Measurements from ENCODE around the gene CBY2.

Gene CBY2

GRCh38 chr13:45688577-45688976, 13.5 kb upstream of the CBY2 start:
- no peaks in the 10 kb centered on the region for H3K4me1 ChIP-seq (ENCODE audit: control extremely low read depth in 1 of 4, control insufficient read depth in 4 of 4, insufficient read depth in 4 of 4, low read length in 3 of 4)

GRCh38 chr13:45690636-45691035, 11.5 kb upstream of the CBY2 start:
- WGBS (ENCODE audit: insufficient coverage) = 96% methylated on average over 2 of the region's 2 CpGs
- peaks cover 0 to 8% (median 0%) of the 10 kb centered on the region in 5 experiments for H3K9me3 ChIP-seq (ENCODE audit: control extremely low read depth in 1 of 5, control insufficient read depth in 4 of 5, insufficient read depth in 2 of 5, low read depth in 1 of 5, low read length in 4 of 5)
- peaks cover 0 to 2% (median 0%) of the 10 kb centered on the region in 5 experiments for H3K27me3 ChIP-seq (replicated peaks in 2 of 5; ENCODE audit: control insufficient read depth in 4 of 5, insufficient read depth in 5 of 5, low read length in 4 of 5)
- no peaks in the 10 kb centered on the region for H3K36me3 ChIP-seq (ENCODE audit: control insufficient read depth in 4 of 4, insufficient read depth in 4 of 4, low read length in 3 of 4)
- no peak for DNase-seq
- H3K4me3 ChIP-seq (ENCODE audit: control insufficient read depth in 1 of 7, extremely low read depth in 1 of 7, insufficient read depth in 4 of 7, low read depth in 2 of 7, low read length in 6 of 7) = no peak overlapping the region
- no peaks in the 10 kb centered on the region for H3K4me1 ChIP-seq (ENCODE audit: control extremely low read depth in 1 of 4, control insufficient read depth in 4 of 4, insufficient read depth in 4 of 4, low read length in 3 of 4)
- no peak overlapping the region for H3K27ac ChIP-seq (ENCODE audit: insufficient read depth in 1 of 2, low read depth in 1 of 2, low read length in 2 of 2, poor library complexity in 1 of 2, severe bottlenecking in 2 of 2)
- ChIA-PET CTCF (no interaction called here), POLR2A (no interaction called here)

More at GRCh38 chr13:45688577-45688976, 13.5 kb upstream of the CBY2 start:
- Histone ChIP-seq H3K9me3 (ENCODE audit: control extremely low read depth in 1 of 5, control insufficient read depth in 4 of 5, insufficient read depth in 2 of 5, low read depth in 1 of 5, low read length in 4 of 5) (peaks cover 0 to 8% (median 0%) of the 10 kb centered on the region in 5 experiments), H3K4me3 (ENCODE audit: control insufficient read depth in 1 of 7, extremely low read depth in 1 of 7, insufficient read depth in 4 of 7, low read depth in 2 of 7, low read length in 6 of 7) (no peak overlapping the region), H3K27me3 (replicated peaks in 2 of 5; ENCODE audit: control insufficient read depth in 4 of 5, insufficient read depth in 5 of 5, low read length in 4 of 5) (peaks cover 0 to 2% (median 0%) of the 10 kb centered on the region in 5 experiments), H3K27ac (ENCODE audit: insufficient read depth in 1 of 2, low read depth in 1 of 2, low read length in 2 of 2, poor library complexity in 1 of 2, severe bottlenecking in 2 of 2) (no peak overlapping the region), H3K36me3 (ENCODE audit: control insufficient read depth in 4 of 4, insufficient read depth in 4 of 4, low read length in 3 of 4) (no peaks in the 10 kb centered on the region)
- DNase-seq = no peak
- POLR2A ChIA-PET = no interaction called here
- 100% methylated on average over 1 of the region's 4 CpGs for WGBS (ENCODE audit: insufficient coverage)
- CTCF ChIA-PET = interaction anchor here (1.5 kb wide), 1 partner anchor 63 kb away, joined by 4 read pairs; no protein-coding TSS in a partner anchor

GRCh38 chr13:45691251-45691650, 10.9 kb upstream of the CBY2 start:
- WGBS (ENCODE audit: insufficient coverage) = 96% methylated on average over 3 of the region's 4 CpGs
- CTCF ChIA-PET = no interaction called here

GRCh38 chr13:45691667-45692066, 10.5 kb upstream of the CBY2 start:
- ChIA-PET CTCF (interaction anchor here (1.2 kb wide), 1 partner anchor 27 kb away, joined by 4 read pairs; no protein-coding TSS in a partner anchor), POLR2A (no interaction called here)
- DNase-seq = no peak
- WGBS (ENCODE audit: insufficient coverage) = no CpG with 5 or more reads among the region's 1 CpG
- Histone ChIP-seq H3K27ac (ENCODE audit: insufficient read depth in 1 of 2, low read depth in 1 of 2, low read length in 2 of 2, poor library complexity in 1 of 2, severe bottlenecking in 2 of 2) (no peak overlapping the region), H3K9me3 (ENCODE audit: control extremely low read depth in 1 of 5, control insufficient read depth in 4 of 5, insufficient read depth in 2 of 5, low read depth in 1 of 5, low read length in 4 of 5) (peaks cover 0 to 8% (median 0%) of the 10 kb centered on the region in 5 experiments), H3K4me3 (ENCODE audit: control insufficient read depth in 1 of 7, extremely low read depth in 1 of 7, insufficient read depth in 4 of 7, low read depth in 2 of 7, low read length in 6 of 7) (no peak overlapping the region), H3K36me3 (ENCODE audit: control insufficient read depth in 4 of 4, insufficient read depth in 4 of 4, low read length in 3 of 4) (no peaks in the 10 kb centered on the region), H3K4me1 (ENCODE audit: control extremely low read depth in 1 of 4, control insufficient read depth in 4 of 4, insufficient read depth in 4 of 4, low read length in 3 of 4) (no peaks in the 10 kb centered on the region), H3K27me3 (replicated peaks in 2 of 5; ENCODE audit: control insufficient read depth in 4 of 5, insufficient read depth in 5 of 5, low read length in 4 of 5) (peaks cover 0 to 2% (median 0%) of the 10 kb centered on the region in 5 experiments)

More at GRCh38 chr13:45691251-45691650, 10.9 kb upstream of the CBY2 start:
- DNase-seq = no peak
- H3K36me3 ChIP-seq (ENCODE audit: control insufficient read depth in 4 of 4, insufficient read depth in 4 of 4, low read length in 3 of 4) = no peaks in the 10 kb centered on the region
- POLR2A ChIA-PET = no interaction called here
- peaks cover 0 to 2% (median 0%) of the 10 kb centered on the region in 5 experiments for H3K27me3 ChIP-seq (replicated peaks in 2 of 5; ENCODE audit: control insufficient read depth in 4 of 5, insufficient read depth in 5 of 5, low read length in 4 of 5)
- H3K4me3 ChIP-seq (ENCODE audit: control insufficient read depth in 1 of 7, extremely low read depth in 1 of 7, insufficient read depth in 4 of 7, low read depth in 2 of 7, low read length in 6 of 7) = no peak overlapping the region
- H3K9me3 ChIP-seq (ENCODE audit: control extremely low read depth in 1 of 5, control insufficient read depth in 4 of 5, insufficient read depth in 2 of 5, low read depth in 1 of 5, low read length in 4 of 5) = peaks cover 0 to 8% (median 0%) of the 10 kb centered on the region in 5 experiments
- no peaks in the 10 kb centered on the region for H3K4me1 ChIP-seq (ENCODE audit: control extremely low read depth in 1 of 4, control insufficient read depth in 4 of 4, insufficient read depth in 4 of 4, low read length in 3 of 4)
- H3K27ac ChIP-seq (ENCODE audit: insufficient read depth in 1 of 2, low read depth in 1 of 2, low read length in 2 of 2, poor library complexity in 1 of 2, severe bottlenecking in 2 of 2) = no peak overlapping the region

GRCh38 chr13:45695198-45695730, 6.9 kb upstream of the CBY2 start:
- 80% methylated on average over 3 of the region's 5 CpGs for WGBS (ENCODE audit: insufficient coverage)
- CTCF ChIA-PET = no interaction called here
- Histone ChIP-seq H3K27ac (ENCODE audit: insufficient read depth in 1 of 2, low read depth in 1 of 2, low read length in 2 of 2, poor library complexity in 1 of 2, severe bottlenecking in 2 of 2) (no peak overlapping the region), H3K36me3 (ENCODE audit: control insufficient read depth in 4 of 4, insufficient read depth in 4 of 4, low read length in 3 of 4) (no peaks in the 10 kb centered on the region), H3K4me3 (ENCODE audit: control insufficient read depth in 1 of 7, extremely low read depth in 1 of 7, insufficient read depth in 4 of 7, low read depth in 2 of 7, low read length in 6 of 7) (no peak overlapping the region), H3K4me1 (ENCODE audit: control extremely low read depth in 1 of 4, control insufficient read depth in 4 of 4, insufficient read depth in 4 of 4, low read length in 3 of 4) (no peaks in the 10 kb centered on the region), H3K9me3 (ENCODE audit: control extremely low read depth in 1 of 5, control insufficient read depth in 4 of 5, insufficient read depth in 2 of 5, low read depth in 1 of 5, low read length in 4 of 5) (peaks cover 0 to 8% (median 0%) of the 10 kb centered on the region in 5 experiments), H3K27me3 (replicated peaks in 2 of 5; ENCODE audit: control insufficient read depth in 4 of 5, insufficient read depth in 5 of 5, low read length in 4 of 5) (no peaks in the 10 kb centered on the region)
- DNase-seq = no peak
- POLR2A ChIA-PET = interaction anchor here (0.7 kb wide), 1 partner anchor 182 kb away, joined by 3 read pairs; no protein-coding TSS in a partner anchor

- Histone ChIP-seq H3K9me3 (ENCODE audit: control extremely low read depth in 1 of 5, control insufficient read depth in 4 of 5, insufficient read depth in 2 of 5, low read depth in 1 of 5, low read length in 4 of 5) (peaks cover 0 to 7% (median 0%) of the 10 kb centered on the region in 5 experiments), H3K36me3 (ENCODE audit: control insufficient read depth in 4 of 4, insufficient read depth in 4 of 4, low read length in 3 of 4) (no peaks in the 10 kb centered on the region), H3K27ac (ENCODE audit: insufficient read depth in 1 of 2, low read depth in 1 of 2, low read length in 2 of 2, poor library complexity in 1 of 2, severe bottlenecking in 2 of 2) (no peak overlapping the region), H3K4me3 (ENCODE audit: control insufficient read depth in 1 of 7, extremely low read depth in 1 of 7, insufficient read depth in 4 of 7, low read depth in 2 of 7, low read length in 6 of 7) (no peak overlapping the region), H3K27me3 (replicated peaks in 2 of 5; ENCODE audit: control insufficient read depth in 4 of 5, insufficient read depth in 5 of 5, low read length in 4 of 5) (no peaks in the 10 kb centered on the region), H3K4me1 (ENCODE audit: control extremely low read depth in 1 of 4, control insufficient read depth in 4 of 4, insufficient read depth in 4 of 4, low read length in 3 of 4) (no peaks in the 10 kb centered on the region)
- WGBS (ENCODE audit: insufficient coverage) = no CpG with 5 or more reads among the region's 2 CpGs
- no peak for DNase-seq
- ChIA-PET CTCF (no interaction called here), POLR2A (no interaction called here)
Observed at GRCh38 chr13:45696610-45697226, 5.4 kb upstream of the CBY2 start.
